Brain microvascular endothelial cell (primary cell): ENCODE measurements around the gene DERA.

Source experiments
- DNase-seq: peaks from one replicate; pipeline ENCODE4 v3.0.0-alpha.2; 2020
- H3K27ac ChIP-seq: fragments of 250-450 bp; sonication (Bioruptor Pico); 2 replicates; pipeline ENCODE4 v1.5.1; 2020; ENCODE audit warnings: mild to moderate bottlenecking, moderate library complexity
- H3K27me3 ChIP-seq: fragments of 250-450 bp; sonication (Bioruptor Pico); replicated peaks from 2 replicates; pipeline ENCODE4 v1.5.1; 2020; ENCODE audit warnings: mild to moderate bottlenecking
- H3K36me3 ChIP-seq: fragments of 250-450 bp; sonication (Bioruptor Pico); replicated peaks from 2 replicates; pipeline ENCODE4 v1.5.1; 2020; ENCODE audit warnings: mild to moderate bottlenecking
- H3K4me3 ChIP-seq: 2 replicates; pipeline ENCODE4 v1.5.1; 2011; ENCODE audit warnings: low read depth, mild to moderate bottlenecking, control low read depth, low read length, moderate library complexity
- CTCF ChIP-seq: IDR thresholded peaks from 2 replicates; pipeline ENCODE4 v1.5.1; 2011; ENCODE audit warnings: low read depth, mild to moderate bottlenecking, moderate library complexity, low read length, control low read depth, inconsistent platforms; ENCODE audit errors: missing control alignments
- in situ Hi-C: cut with HindIII; loops from 2 replicates; pipeline ENCODE4 v1.10.0; 2017; ENCODE audit warnings: low sequenced_read_pairs, low pct_ligation_motif_present

The DERA gene

GRCh38 chr12:15910864-15911721 is at the start of gene DERA:
Gene DERA (plus strand): TSS chr12:15911332. CDS start chr12:15911384, 52 bp downstream.
- Histone ChIP-seq H3K36me3 (peaks cover 6% of the 10 kb centered on the region), H3K27ac (peak within 1 kb of the TSS; percentile 78), H3K4me3 (peak within 1 kb of the TSS; percentile 79), H3K27me3 (no peaks in the 10 kb centered on the region)
- TF ChIP-seq CTCF: no peak
- in situ Hi-C loops: no loop called here
- DNase-seq: peak; percentile 43

- no peak for DNase-seq
- in situ Hi-C loops: no loop called here
- Histone ChIP-seq H3K27me3 (no peaks in the 10 kb centered on the region), H3K4me3 (no peak overlapping the region), H3K27ac (no peak overlapping the region), H3K36me3 (no peaks in the 10 kb centered on the region)
- TF ChIP-seq CTCF: no peak
Observed at GRCh38 chr12:15861404-15861803, 49.7 kb upstream of the DERA start.

- H3K27ac ChIP-seq: no peak overlapping the region
- no peak for DNase-seq
- in situ Hi-C loops: no loop called here
- H3K4me3 ChIP-seq: no peak overlapping the region
- TF ChIP-seq CTCF: no peak
- no peaks in the 10 kb centered on the region for H3K27me3 ChIP-seq
- no peaks in the 10 kb centered on the region for H3K36me3 ChIP-seq
Observed at GRCh38 chr12:15862840-15863239, 48.3 kb upstream of the DERA start.

GRCh38 chr12:15863372-15863771 is 47.8 kb upstream of the DERA start:
- H3K27ac ChIP-seq: no peak overlapping the region
- H3K36me3 ChIP-seq: no peaks in the 10 kb centered on the region
- no peak overlapping the region for H3K4me3 ChIP-seq
- DNase-seq: no peak
- H3K27me3 ChIP-seq: no peaks in the 10 kb centered on the region
- in situ Hi-C loops: no loop called here
- TF ChIP-seq CTCF: no peak

- no peak overlapping the region for H3K4me3 ChIP-seq
- no peak overlapping the region for H3K27ac ChIP-seq
- DNase-seq: no peak
- no peaks in the 10 kb centered on the region for H3K27me3 ChIP-seq
- no peaks in the 10 kb centered on the region for H3K36me3 ChIP-seq
- in situ Hi-C loops: no loop called here
- TF ChIP-seq CTCF: no peak
Observed at GRCh38 chr12:15863984-15864383, 47.1 kb upstream of the DERA start.
